Heart left ventricle (tissue), 16 donors: ENCODE measurements around the gene IL13RA1. TPM values are rescaled to one million over a fixed set of nuclear protein-coding genes. Genes with fewer than 3 reads are reported as not detected.

Experiments used
- ATAC-seq, 4 donors: fragments of 200-7000 bp; cut with Tn5 transposase; one replicate each; pipeline ENCODE4 v1.9.1; 2020 to 2022; ENCODE audit warnings: moderate library complexity in 4 of 4, mild to moderate bottlenecking in 3 of 4, moderate number of reproducible peaks in 1 of 4
- DNase-seq, 5 donors: peaks; one replicate each; pipeline ENCODE4 v3.0.0-alpha.2; 2020
- H3K27ac ChIP-seq, 12 donors: fragments of 200-600 bp; sonication (generic) in 4 of 12; one replicate each; pipeline versions ENCODE4 v1.5.0 to v1.8.0; 2016 to 2022; ENCODE audit warnings: mild to moderate bottlenecking in 2 of 12
- H3K27me3 ChIP-seq, 9 donors: fragments of 200-600 bp; sonication (generic) in 2 of 9; one replicate each; pipeline versions ENCODE4 v1.5.1 to v1.8.0; 2016 to 2022; ENCODE audit warnings: mild to moderate bottlenecking in 3 of 9
- H3K36me3 ChIP-seq, 9 donors: fragments of 200-600 bp; sonication (generic) in 2 of 9; one replicate each; pipeline versions ENCODE4 v1.5.0 to v1.8.0; 2018 to 2022; ENCODE audit warnings: mild to moderate bottlenecking in 2 of 9
- H3K4me1 ChIP-seq, 12 donors: fragments of 200-600 bp; sonication (generic) in 4 of 12; one replicate each; pipeline versions ENCODE4 v1.5.0 to v1.8.0; 2016 to 2022; ENCODE audit warnings: mild to moderate bottlenecking in 3 of 12
- H3K4me3 ChIP-seq, 12 donors: fragments of 200-600 bp; sonication (generic) in 4 of 12; one replicate each; pipeline versions ENCODE4 v1.5.0 to v1.8.0; 2017 to 2022; ENCODE audit warnings: mild to moderate bottlenecking in 9 of 12, moderate library complexity in 4 of 12
- H3K9me3 ChIP-seq, 12 donors: fragments of 200-600 bp; sonication (generic) in 4 of 12; one replicate each; pipeline versions ENCODE4 v1.5.0 to v1.8.0; 2016 to 2022; ENCODE audit warnings: mild to moderate bottlenecking in 1 of 12
- POLR2A ChIP-seq, 2 donors: fragments of 450-650 bp; IDR thresholded peaks; one replicate each; pipeline ENCODE4 v1.6.1; 2017; ENCODE audit warnings: antibody characterized with exemption in 2 of 2, mild to moderate bottlenecking in 2 of 2, moderate library complexity in 2 of 2
- WGBS, 4 donors: extraction: QIAGEN DNeasy Blood & Tissue Kit in 2 of 4; methylation state at CpG; one replicate each; pipeline versions ENCODE4 v1.1.5 to v1.1.7; 2013 to 2018; 5-methylcytosine and 5-hydroxymethylcytosine counted together
- intact Hi-C, 10 donors: fragments of 100-400 bp; cut with DNase I; formaldehyde crosslinking; loops; one replicate each; pipeline versions ENCODE4 v1.11.1 to v1.14.2; 2022
- polyA plus RNA-seq, 2 donors: library from polyadenylated mRNA; stranded (reverse); fragments of 200-250 nt; gene quantifications; one replicate each; pipeline ENCODE4 v1.2.3, GENCODE V29; 2013
- total RNA-seq, 9 donors: library from RNA; depleted of rRNA in 2 of 9; stranded (reverse); fragments of >200 nt in 2 of 9; fragmentation: NEBNext Ultra II Directional in 3 of 9; extraction: Animal tissue kit (Norgen Biotek cat#: 25700) in 3 of 9; gene quantifications; one replicate each; pipeline versions ENCODE4 v1.1.0 to v1.2.4, GENCODE V29; 2016 to 2023
- TF ChIP-seq, protein P1 (sequence below), 12 donors: fragments of 200-600 bp; sonication (generic) in 4 of 12; IDR thresholded peaks; one replicate each; pipeline versions ENCODE4 v1.5.0 to v1.8.0; 2018 to 2022; ENCODE audit warnings: antibody characterized with exemption in 12 of 12, mild to moderate bottlenecking in 5 of 12
- donor health status: ischemic (EF 13 %, LVEDD 7.1; RV severe dilation, severe dysfunction).
- donor health status: healthy with polysubstance abuse.
- donor health status: DM: no; HTN: yes; CAD: no.
- donor health status: DM: no; HTN: no; CAD: no.
- donor health status: ischemic (EF 25% LVEDD 6.9; RV normal size, moderate dysfunction).
- donor health status: ischemic (EF 25% LVEDD 5.7; RV mildly dilated, moderate dysfunction).
- donor health status: healthy.
- donor health status: DM: yes; HTN: yes; CAD: no.
- donor health status: ischemic (EF 35%, LVEDD 5.7; RV mildly dilated, moderate dysfunction).
- donor health status: nonischemic (EF 11% LVEDD 7.7; RV severe dilation, severe dysfunction).
- donor health status: DM: yes; HTN: yes; CAD: no.
- donor health status: PGD.
- donor health status: ischemic (EF 29% LVEDD 5.4; RV normal size, mild dysfunction).
- donor health status: nonischemic (EF 23%, LVEDD 6.1; RV moderate dilation, normal function).

Gene IL13RA1
- total and polyA plus RNA-seq, 11 donors = 5.8 to 44.7 (median 16.8) TPM

DNA sequence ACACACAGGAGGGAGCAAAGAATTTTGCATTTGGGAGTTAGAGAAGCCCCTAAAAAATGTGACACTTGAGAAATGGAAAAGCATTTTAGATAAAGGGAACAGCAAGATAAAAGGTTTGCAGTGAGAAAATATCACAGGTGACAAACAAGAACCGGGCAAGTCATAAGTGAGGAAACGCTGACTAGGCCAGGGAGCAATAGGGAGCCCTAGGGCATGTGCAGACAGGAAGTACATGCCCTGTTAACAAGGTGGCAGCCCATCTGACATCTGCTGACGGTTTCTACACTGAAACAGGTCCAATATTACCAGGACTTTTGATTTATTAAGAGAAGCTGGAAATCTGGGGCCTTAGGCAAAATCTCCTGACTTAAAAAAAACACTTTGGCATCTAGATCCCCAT, 4.0 kb upstream of the IL13RA1 start:
- ATAC-seq = no peak
- 72 to 92% (median 82%) methylated on average over 3 of the region's 3 CpGs for WGBS, 4 donors
- Histone ChIP-seq H3K4me3 (no peak overlapping the region), H3K27me3 (no peaks in the 10 kb centered on the region), H3K36me3 (no peaks in the 10 kb centered on the region), H3K9me3 (no peaks in the 10 kb centered on the region), H3K27ac (no peak overlapping the region), H3K4me1 (peaks cover 0 to 37% (median 1%) of the 10 kb centered on the region in 12 donors)
- TF ChIP-seq, protein P1, sequence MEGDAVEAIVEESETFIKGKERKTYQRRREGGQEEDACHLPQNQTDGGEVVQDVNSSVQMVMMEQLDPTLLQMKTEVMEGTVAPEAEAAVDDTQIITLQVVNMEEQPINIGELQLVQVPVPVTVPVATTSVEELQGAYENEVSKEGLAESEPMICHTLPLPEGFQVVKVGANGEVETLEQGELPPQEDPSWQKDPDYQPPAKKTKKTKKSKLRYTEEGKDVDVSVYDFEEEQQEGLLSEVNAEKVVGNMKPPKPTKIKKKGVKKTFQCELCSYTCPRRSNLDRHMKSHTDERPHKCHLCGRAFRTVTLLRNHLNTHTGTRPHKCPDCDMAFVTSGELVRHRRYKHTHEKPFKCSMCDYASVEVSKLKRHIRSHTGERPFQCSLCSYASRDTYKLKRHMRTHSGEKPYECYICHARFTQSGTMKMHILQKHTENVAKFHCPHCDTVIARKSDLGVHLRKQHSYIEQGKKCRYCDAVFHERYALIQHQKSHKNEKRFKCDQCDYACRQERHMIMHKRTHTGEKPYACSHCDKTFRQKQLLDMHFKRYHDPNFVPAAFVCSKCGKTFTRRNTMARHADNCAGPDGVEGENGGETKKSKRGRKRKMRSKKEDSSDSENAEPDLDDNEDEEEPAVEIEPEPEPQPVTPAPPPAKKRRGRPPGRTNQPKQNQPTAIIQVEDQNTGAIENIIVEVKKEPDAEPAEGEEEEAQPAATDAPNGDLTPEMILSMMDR (IDR thresholded peaks at IDR 0.05) = no peak
- no peak for TF ChIP-seq POLR2A (IDR thresholded peaks at IDR 0.05)
- DNase-seq = no peak
- intact Hi-C loops = loop anchor here in 1 of 10 donors (10.0 kb wide), 1 partner anchor 79 kb away; no protein-coding TSS in a partner anchor

DNA sequence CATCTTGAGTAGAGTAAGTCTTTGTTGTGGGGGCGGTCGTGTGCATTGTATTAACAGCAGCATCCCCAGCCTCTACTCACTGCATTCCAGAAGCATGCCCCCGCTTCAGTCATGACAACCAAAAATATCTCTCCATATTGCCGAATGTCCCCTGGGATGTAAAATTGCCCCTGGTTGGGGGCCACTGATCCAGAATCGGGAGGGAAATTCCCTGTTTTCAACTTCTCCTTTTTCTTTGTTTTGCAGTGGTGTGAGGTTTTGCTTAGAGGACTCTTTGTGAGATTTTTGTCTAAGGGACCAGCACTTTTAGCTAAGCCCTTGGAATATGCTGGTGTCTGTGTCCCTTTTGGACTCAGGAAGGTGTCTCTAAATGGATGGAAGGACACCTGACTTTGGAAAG, 3.0 kb upstream of the IL13RA1 start:
- Histone ChIP-seq H3K36me3 (no peaks in the 10 kb centered on the region), H3K27me3 (no peaks in the 10 kb centered on the region), H3K4me3 (no peak overlapping the region), H3K4me1 (peaks cover 0 to 29% (median 2%) of the 10 kb centered on the region in 12 donors), H3K27ac (peak overlapping the region in 1 of 12 donors; percentile 61), H3K9me3 (no peaks in the 10 kb centered on the region)
- 73 to 90% (median 82%) methylated on average over 5 of the region's 5 CpGs for WGBS, 4 donors
- ATAC-seq (no peak), DNase-seq (no peak)
- intact Hi-C loops = loop anchor here in 1 of 10 donors (10.0 kb wide), 1 partner anchor 80 kb away; no protein-coding TSS in a partner anchor
- TF ChIP-seq, protein P1 (IDR thresholded peaks at IDR 0.05) = no peak
- TF ChIP-seq POLR2A (IDR thresholded peaks at IDR 0.05) = no peak

DNA sequence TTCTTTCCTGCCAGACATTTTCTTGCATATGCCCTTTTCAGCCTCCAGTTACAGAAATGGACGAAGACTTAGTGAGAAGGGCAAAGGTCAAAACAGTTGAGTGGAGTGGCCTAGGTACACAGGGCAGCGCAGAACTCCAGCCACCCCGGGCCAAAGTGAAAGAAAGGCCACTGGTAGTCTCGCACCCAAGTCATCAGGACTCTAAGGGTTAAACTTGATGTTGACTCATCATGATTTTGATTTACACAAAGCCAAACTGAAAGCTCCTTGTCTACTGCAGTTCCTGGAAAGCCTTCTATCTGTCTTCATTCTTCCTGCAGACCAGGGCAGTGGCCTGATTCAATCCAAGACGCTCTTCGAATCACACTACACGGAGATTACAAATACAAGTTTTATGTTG, 2.6 kb upstream of the IL13RA1 start:
- Histone ChIP-seq H3K4me3 (no peak overlapping the region), H3K4me1 (peaks cover 0 to 26% (median 2%) of the 10 kb centered on the region in 12 donors), H3K27me3 (no peaks in the 10 kb centered on the region), H3K27ac (peak overlapping the region in 2 of 12 donors; percentile 46 to 61), H3K9me3 (no peaks in the 10 kb centered on the region), H3K36me3 (no peaks in the 10 kb centered on the region)
- intact Hi-C loops = loop anchor here in 1 of 10 donors (10.0 kb wide), 1 partner anchor 80 kb away; no protein-coding TSS in a partner anchor
- DNase-seq = no peak
- ATAC-seq = no peak
- 68 to 85% (median 79%) methylated on average over 7 of the region's 7 CpGs for WGBS, 4 donors
- no peak for TF ChIP-seq POLR2A (IDR thresholded peaks at IDR 0.05)
- TF ChIP-seq, protein P1 (IDR thresholded peaks at IDR 0.05) = no peak

GRCh38 chrX:118726396-118726795, 1.0 kb upstream of the IL13RA1 start:
- Histone ChIP-seq H3K4me1 (peaks cover 0 to 26% (median 2%) of the 10 kb centered on the region in 12 donors), H3K4me3 (peak overlapping the region in 2 of 12 donors; percentile 72 to 82), H3K27ac (peak overlapping the region in 11 of 12 donors; percentile 84 to 96 (median 91)), H3K36me3 (no peaks in the 10 kb centered on the region), H3K27me3 (no peaks in the 10 kb centered on the region), H3K9me3 (no peaks in the 10 kb centered on the region)
- ATAC-seq = no peak
- TF ChIP-seq POLR2A (IDR thresholded peaks at IDR 0.05) = no peak
- TF ChIP-seq, protein P1 (IDR thresholded peaks at IDR 0.05) = no peak
- no peak for DNase-seq
- WGBS, 4 donors = 82 to 90% (median 85%) methylated on average over 3 of the region's 3 CpGs
- intact Hi-C loops = loop anchor here in 1 of 10 donors (10.0 kb wide), 1 partner anchor 82 kb away; no protein-coding TSS in a partner anchor
